Trophoblast cell (in vitro differentiated cells and primary cell): ENCODE data around the gene IPO13.

Source experiments
- DNase-seq, 2 donors: peaks; one replicate each; pipeline ENCODE4 v3.0.0-alpha.2; 2016
- H2AFZ ChIP-seq: 2 replicates; pipeline ENCODE4 v1.6.1; 2013; ENCODE audit warnings: low read length, moderate library complexity, mild to moderate bottlenecking; ENCODE audit not compliant: insufficient read depth, poor library complexity
- H2AK5ac ChIP-seq: 2 replicates; pipeline ENCODE4 v1.6.1; 2013; ENCODE audit warnings: mild to moderate bottlenecking, low read length
- H2BK120ac ChIP-seq: 2 replicates; pipeline ENCODE4 v1.6.1; 2013; ENCODE audit warnings: low read length, mild to moderate bottlenecking, moderate library complexity; ENCODE audit not compliant: insufficient read depth, poor library complexity
- H2BK12ac ChIP-seq: 2 replicates; pipeline ENCODE4 v1.6.1; 2013; ENCODE audit warnings: mild to moderate bottlenecking, low read length, moderate library complexity
- H2BK5ac ChIP-seq: 2 replicates; pipeline ENCODE4 v1.6.1; 2013; ENCODE audit warnings: low read length, low read depth, moderate library complexity, mild to moderate bottlenecking; ENCODE audit not compliant: poor library complexity
- H3K14ac ChIP-seq: 2 replicates; pipeline ENCODE4 v1.6.1; 2013; ENCODE audit warnings: mild to moderate bottlenecking, low read length
- H3K18ac ChIP-seq: 2 replicates; pipeline ENCODE4 v1.6.1; 2013; ENCODE audit warnings: mild to moderate bottlenecking, low read length
- H3K23ac ChIP-seq: 2 replicates; pipeline ENCODE4 v1.6.1; 2013; ENCODE audit warnings: low read length
- H3K27ac ChIP-seq: 2 replicates; pipeline ENCODE4 v1.5.1; 2013; ENCODE audit warnings: low read depth, mild to moderate bottlenecking, inconsistent platforms, low read length, moderate library complexity
- H3K27me3 ChIP-seq: 2 replicates; pipeline ENCODE4 v1.6.1; 2013; ENCODE audit warnings: inconsistent platforms, mild to moderate bottlenecking, low read length, moderate library complexity; ENCODE audit not compliant: insufficient read depth
- H3K36me3 ChIP-seq, 2 experiments: 1 replicate in 1 of 2; 2 replicates in 1 of 2; pipeline ENCODE4 v1.6.1; 2013; ENCODE audit warnings: low read length in 2 of 2, mild to moderate bottlenecking in 2 of 2, moderate library complexity in 1 of 2; ENCODE audit not compliant: insufficient read depth in 2 of 2, control insufficient read depth in 1 of 2
- H3K4ac ChIP-seq: 2 replicates; pipeline ENCODE4 v1.6.1; 2013; ENCODE audit warnings: low read depth, mild to moderate bottlenecking, low read length, moderate library complexity
- H3K4me1 ChIP-seq, 2 experiments: 1 replicate in 1 of 2; 2 replicates in 1 of 2; pipeline ENCODE4 v1.6.1; 2013; ENCODE audit warnings: low read length in 2 of 2, mild to moderate bottlenecking in 2 of 2, moderate library complexity in 1 of 2; ENCODE audit not compliant: insufficient read depth in 2 of 2, control insufficient read depth in 1 of 2
- H3K4me2 ChIP-seq: 2 replicates; pipeline ENCODE4 v1.6.1; 2013; ENCODE audit warnings: inconsistent platforms, mild to moderate bottlenecking, low read length, moderate library complexity
- H3K4me3 ChIP-seq: 2 replicates; pipeline ENCODE4 v1.5.1; 2013; ENCODE audit warnings: mild to moderate bottlenecking, low read depth, low read length, inconsistent platforms
- H3K79me1 ChIP-seq: one replicate; pipeline ENCODE4 v1.6.1; 2013; ENCODE audit warnings: low read length
- H3K79me2 ChIP-seq: 2 replicates; pipeline ENCODE4 v1.6.1; 2013; ENCODE audit warnings: low read length, mild to moderate bottlenecking; ENCODE audit not compliant: control insufficient read depth, insufficient read depth, poor library complexity
- H3K9ac ChIP-seq: 2 replicates; pipeline ENCODE4 v1.6.1; 2013; ENCODE audit warnings: mild to moderate bottlenecking, low read length
- H3K9me3 ChIP-seq: 2 replicates; pipeline ENCODE4 v1.6.1; 2013; ENCODE audit warnings: low read depth, mild to moderate bottlenecking, control low read depth, inconsistent platforms, low read length; ENCODE audit not compliant: insufficient read depth
- H4K12ac ChIP-seq: 2 replicates; pipeline ENCODE4 v1.6.1; 2013; ENCODE audit warnings: low read depth, mild to moderate bottlenecking, low read length, moderate library complexity
- H4K8ac ChIP-seq: 2 replicates; pipeline ENCODE4 v1.6.1; 2013; ENCODE audit warnings: low read depth, mild to moderate bottlenecking, low read length, moderate library complexity
- H4K91ac ChIP-seq: one replicate; pipeline ENCODE4 v1.6.1; 2013; ENCODE audit warnings: low read depth, mild to moderate bottlenecking, low read length, moderate library complexity
- WGBS: extraction: QIAGEN DNeasy Blood & Tissue Kit; methylation state at CpG from one replicate; pipeline ENCODE4 v1.1.7; 2013; ENCODE audit warnings: missing lambda C conversion rate; ENCODE audit not compliant: insufficient read length, insufficient coverage; ENCODE audit errors: extremely low coverage; 5-methylcytosine and 5-hydroxymethylcytosine counted together

IPO13 gene

DNA sequence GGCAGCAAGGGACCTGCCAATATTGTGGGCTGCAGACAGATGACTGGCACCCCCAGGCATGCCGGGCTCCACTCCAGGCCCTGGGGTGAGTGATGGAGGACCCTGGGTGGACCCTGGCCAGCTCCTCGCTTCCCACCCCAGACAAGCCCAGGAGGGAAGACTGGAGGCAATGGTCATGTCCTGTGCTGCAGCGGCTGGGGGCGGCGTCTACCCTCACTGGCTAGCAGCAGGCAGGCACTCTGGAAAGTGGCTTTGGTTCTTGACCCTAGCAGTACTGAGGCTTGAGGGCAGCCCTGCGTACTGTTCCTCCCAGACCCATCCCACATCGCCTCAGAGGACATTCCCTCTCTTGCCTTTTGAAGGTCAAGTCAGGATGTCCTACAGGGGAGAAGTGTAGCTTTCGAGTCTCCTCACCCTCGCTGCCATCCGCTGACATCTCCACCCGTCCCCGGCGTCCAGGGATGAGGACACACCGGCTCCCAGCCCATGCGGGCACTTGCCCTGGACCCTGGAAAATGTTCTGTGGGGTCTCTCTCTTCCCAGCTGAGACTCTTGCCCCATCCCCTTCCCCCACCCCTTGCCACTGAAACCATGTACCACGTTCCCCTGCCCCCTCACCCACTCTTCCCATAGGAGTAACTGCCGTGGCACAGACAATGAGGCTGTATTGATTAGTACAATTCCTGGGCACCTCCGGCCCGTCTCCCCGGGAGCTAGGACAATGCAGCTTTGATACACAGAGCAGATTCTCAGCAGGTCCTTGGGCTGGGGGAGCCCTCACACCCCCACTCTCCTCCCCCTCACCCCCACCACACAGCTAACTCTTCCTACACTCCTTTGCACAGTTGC is 69.5 kb downstream of the IPO13 start:
- Histone ChIP-seq H3K4me2 (no peak overlapping the region), H3K9me3 (peaks cover 7% of the 10 kb centered on the region), H3K18ac (no peak overlapping the region), H4K12ac (no peak overlapping the region), H2BK12ac (no peak overlapping the region), H3K36me3 (no peaks in the 10 kb centered on the region), H3K27me3 (no peaks in the 10 kb centered on the region), H3K79me2 (no peaks in the 10 kb centered on the region), H2AFZ (no peak overlapping the region), H3K14ac (no peak overlapping the region), H3K23ac (no peak overlapping the region), H3K4ac (no peak overlapping the region), H2BK5ac (no peak overlapping the region), H3K4me3 (no peak overlapping the region), H3K79me1 (no peaks in the 10 kb centered on the region), H2BK120ac (no peak overlapping the region), H3K4me1 (peaks cover 4 to 5% of the 10 kb centered on the region in 2 experiments), H3K9ac (no peak overlapping the region), H2AK5ac (no peak overlapping the region), H4K8ac (no peak overlapping the region), H3K27ac (no peak overlapping the region), H4K91ac (no peak overlapping the region)
- DNase-seq = no peak
- no CpG with 5 or more reads among the region's 20 CpGs for WGBS

DNA sequence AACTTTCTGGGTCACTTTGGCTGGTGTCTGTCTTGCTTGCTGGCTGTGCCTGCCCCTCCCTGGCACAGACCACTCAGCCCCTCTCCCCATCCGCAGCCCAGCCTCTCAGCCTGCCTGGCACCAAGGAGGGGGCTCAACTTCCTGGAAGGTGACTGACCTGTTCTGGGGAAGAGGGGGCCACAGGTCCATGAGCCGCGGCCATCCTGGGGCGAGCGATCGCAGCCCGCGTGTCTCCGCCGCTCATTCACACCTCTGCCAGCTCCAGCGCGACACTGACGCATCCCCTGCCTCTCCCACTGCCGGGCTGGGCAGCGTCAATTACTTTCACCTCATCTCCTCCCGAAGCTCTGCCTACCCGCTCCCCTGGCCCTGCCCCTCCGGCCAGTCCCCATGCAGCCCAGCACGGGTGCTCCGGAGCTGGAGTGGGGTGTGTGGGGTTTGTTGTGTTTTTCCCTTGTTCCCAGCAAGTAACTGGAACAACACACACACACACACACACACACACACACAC is 70.2 kb downstream of the IPO13 start:
- Histone ChIP-seq H4K12ac (no peak overlapping the region), H3K79me1 (no peaks in the 10 kb centered on the region), H3K4me2 (no peak overlapping the region), H3K18ac (no peak overlapping the region), H4K8ac (no peak overlapping the region), H3K27ac (no peak overlapping the region), H2AFZ (no peak overlapping the region), H3K27me3 (no peaks in the 10 kb centered on the region), H3K9ac (no peak overlapping the region), H2AK5ac (no peak overlapping the region), H3K36me3 (no peaks in the 10 kb centered on the region), H2BK12ac (no peak overlapping the region), H3K9me3 (peaks cover 7% of the 10 kb centered on the region), H3K79me2 (no peaks in the 10 kb centered on the region), H2BK5ac (no peak overlapping the region), H3K4ac (no peak overlapping the region), H2BK120ac (no peak overlapping the region), H3K14ac (no peak overlapping the region), H4K91ac (no peak overlapping the region), H3K23ac (no peak overlapping the region), H3K4me1 (no peaks in the 10 kb centered on the region), H3K4me3 (no peak overlapping the region)
- WGBS = no CpG with 5 or more reads among the region's 20 CpGs
- DNase-seq = no peak
